Panc1 (cell line): ENCODE results near the gene PCGF3. TPM values are rescaled to one million over a fixed set of nuclear protein-coding genes. Genes with fewer than 3 reads are reported as not detected.

ENCODE experiments used
- ATAC-seq: fragments of 200-7000 bp; cut with Tn5 transposase; 2 replicates; pipeline ENCODE4 v1.9.1; 2020; ENCODE audit warnings: mild to moderate bottlenecking, moderate library complexity
- BruUV-seq: library from RNA; stranded (reverse); fragments of 400-500 nt; replicated peaks from 2 replicates; lab custom pipeline; 2021; lab: Mats Ljungman, UMichigan
- CTCF ChIA-PET: fragments of 300-600 bp; sonication (Branson Sonifier 250); formaldehyde crosslinking; loops from one replicate; lab custom pipeline; 2022; ENCODE audit warnings: antibody characterized with exemption; lab: Charles Lee
- POLR2A ChIA-PET: fragments of 300-600 bp; sonication (Branson Sonifier 250); formaldehyde crosslinking; loops from one replicate; lab custom pipeline; 2022; ENCODE audit warnings: antibody characterized with exemption; lab: Charles Lee
- DNase-seq: peaks from one replicate; pipeline ENCODE4 v3.0.0-alpha.2; 2010; ENCODE audit warnings: low read depth, low spot score
- H3K27ac ChIP-seq: 2 replicates; pipeline ENCODE4 v1.5.1; 2011; ENCODE audit warnings: mild to moderate bottlenecking, low read length, inconsistent platforms
- H3K27me3 ChIP-seq: fragments of 200-500 bp; sonication (Bioruptor generic); 2 replicates; pipeline ENCODE4 v1.6.0; 2014; ENCODE audit warnings: low read length, inconsistent platforms; ENCODE audit not compliant: control insufficient read depth, insufficient read depth
- H3K36me3 ChIP-seq: fragments of 200-500 bp; sonication (Bioruptor generic); 2 replicates; pipeline ENCODE4 v1.5.1; 2014; ENCODE audit warnings: inconsistent platforms, mild to moderate bottlenecking, low read length, moderate library complexity; ENCODE audit not compliant: control insufficient read depth, insufficient read depth
- H3K4me1 ChIP-seq: 2 replicates; pipeline ENCODE4 v1.5.1; 2011; ENCODE audit warnings: inconsistent platforms, mild to moderate bottlenecking, low read length, moderate library complexity; ENCODE audit not compliant: control insufficient read depth, insufficient read depth
- H3K4me3 ChIP-seq, 2 experiments: 2 replicates each; pipeline ENCODE4 v1.5.1; 2011 to 2012; ENCODE audit warnings: low read depth in 2 of 2, low read length in 2 of 2, mild to moderate bottlenecking in 2 of 2, inconsistent platforms in 1 of 2, moderate library complexity in 1 of 2
- H3K9me3 ChIP-seq: fragments of 200-500 bp; sonication (Bioruptor generic); 2 replicates; pipeline ENCODE4 v1.5.1; 2014; ENCODE audit warnings: low read depth, mild to moderate bottlenecking, inconsistent platforms, low read length, moderate library complexity; ENCODE audit not compliant: control insufficient read depth, insufficient read depth
- CTCF ChIP-seq: fragments of 450-650 bp; IDR thresholded peaks from 2 replicates; pipeline ENCODE4 v1.5.1; 2017; ENCODE audit warnings: mild to moderate bottlenecking
- POLR2AphosphoS5 ChIP-seq: IDR thresholded peaks from 2 replicates; pipeline ENCODE4 v1.6.1; 2012; ENCODE audit warnings: mild to moderate bottlenecking, low read depth, low read length, moderate library complexity
- REST ChIP-seq, 2 experiments: IDR thresholded peaks; 2 replicates each; pipeline ENCODE4 v1.6.1; 2011 to 2012; ENCODE audit warnings: low read depth in 2 of 2, control low read depth in 1 of 2, low read length in 1 of 2, mild to moderate bottlenecking in 1 of 2, moderate library complexity in 1 of 2; ENCODE audit not compliant: insufficient read depth in 1 of 2
- SIN3A ChIP-seq: IDR thresholded peaks from 2 replicates; pipeline ENCODE4 v1.6.1; 2012; ENCODE audit warnings: low read depth, mild to moderate bottlenecking, low read length, moderate library complexity, borderline replicate concordance; ENCODE audit not compliant: insufficient read depth
- TCF7L2 ChIP-seq: IDR thresholded peaks from 2 replicates; pipeline ENCODE4 v1.6.1; 2011; ENCODE audit warnings: mild to moderate bottlenecking, low read depth, low read length, inconsistent platforms
- in situ Hi-C: cut with HindIII; loops from 2 replicates; pipeline ENCODE4 v1.10.0; 2016; ENCODE audit warnings: low sequenced_read_pairs, low pct_unique_long_range_greater_than_20kb
- intact Hi-C: fragments of 100-400 bp; cut with micrococcal nuclease; formaldehyde crosslinking; loops from one replicate; pipeline ENCODE4 v1.10.0; 2022; ENCODE audit not compliant: unreplicated experiment
- total RNA-seq: library from RNA; stranded (reverse); gene quantifications from one replicate; pipeline ENCODE4 v1.2.1, GENCODE V29; 2021; ENCODE audit not compliant: unreplicated experiment

Gene PCGF3
- total RNA-seq, 1 experiment from 2014 or later = 44.6 TPM

GRCh38 chr4:734075-734474 is 28.4 kb downstream of the PCGF3 start:
- in situ Hi-C loops (no loop called here), intact Hi-C loops (no loop called here)
- ChIA-PET CTCF (no interaction called here), POLR2A (no interaction called here)
- Histone ChIP-seq H3K4me1 (no peaks in the 10 kb centered on the region), H3K27me3 (no peaks in the 10 kb centered on the region), H3K36me3 (peaks cover 2% of the 10 kb centered on the region; the same call in 1 of the 2 replicates), H3K9me3 (no peaks in the 10 kb centered on the region), H3K4me3 (no peak overlapping the region), H3K27ac (no peak overlapping the region)
- BruUV-seq = no TSS peak
- TF ChIP-seq TCF7L2 (no peak), SIN3A (no peak), CTCF (no peak), REST (IDR thresholded peaks at IDR 0.05; ENCODE audit: insufficient read depth in 1 of 2, low read depth in 2 of 2, low read length in 1 of 2) (no peak), POLR2AphosphoS5 (no peak)
- no peak for ATAC-seq
- DNase-seq = no peak

- no peak for ATAC-seq
- BruUV-seq = no TSS peak
- TF ChIP-seq TCF7L2 (no peak), CTCF (no peak), REST (IDR thresholded peaks at IDR 0.05; ENCODE audit: insufficient read depth in 1 of 2, low read depth in 2 of 2, low read length in 1 of 2) (no peak), SIN3A (no peak), POLR2AphosphoS5 (no peak)
- CTCF ChIA-PET = no interaction called here
- in situ Hi-C loops = no loop called here
- no peaks in the 10 kb centered on the region for H3K4me1 ChIP-seq
- no peak overlapping the region for H3K27ac ChIP-seq
- POLR2A ChIA-PET = no interaction called here
- H3K9me3 ChIP-seq = no peaks in the 10 kb centered on the region
- H3K4me3 ChIP-seq = no peak overlapping the region
- intact Hi-C loops = no loop called here
- DNase-seq = no peak
- peaks cover 2% of the 10 kb centered on the region; the same call in 1 of the 2 replicates for H3K36me3 ChIP-seq
- H3K27me3 ChIP-seq = no peaks in the 10 kb centered on the region
These were observed 29.3 kb downstream of the PCGF3 start for GRCh38 chr4:734951-735350.
